ENCODE results near the gene ZNF8.
A peak's percentile ranks its signal among the peaks of the same experiment; 100 is the strongest.
"Not testable (repeated sequence)": the region's sequence is repeated elsewhere in the genome, so short reads cannot be mapped to it uniquely, and the experiment has no call there.

The ZNF8 gene

DNA sequence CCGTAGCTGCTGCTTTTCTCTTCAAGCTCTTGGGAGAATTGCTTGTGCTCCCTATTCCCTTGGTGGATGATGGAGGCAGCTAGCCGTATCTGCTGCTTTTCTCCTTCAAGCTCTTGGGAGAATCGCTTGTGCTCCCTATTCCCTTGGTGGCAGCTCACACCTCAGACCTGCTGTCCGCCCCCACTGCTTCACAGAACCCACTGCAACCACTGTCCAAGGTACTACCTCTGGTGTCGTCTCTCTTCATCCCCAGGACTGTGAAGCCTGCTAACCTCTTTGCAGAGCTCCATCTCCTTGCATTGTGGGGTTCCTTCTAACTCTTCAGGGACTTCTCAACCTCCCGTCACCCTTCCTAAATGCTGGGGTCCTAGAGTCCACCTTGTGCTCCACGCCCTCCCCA is 21.9 kb downstream of the ZNF8 start:
- no peak for DNase-seq

DNA sequence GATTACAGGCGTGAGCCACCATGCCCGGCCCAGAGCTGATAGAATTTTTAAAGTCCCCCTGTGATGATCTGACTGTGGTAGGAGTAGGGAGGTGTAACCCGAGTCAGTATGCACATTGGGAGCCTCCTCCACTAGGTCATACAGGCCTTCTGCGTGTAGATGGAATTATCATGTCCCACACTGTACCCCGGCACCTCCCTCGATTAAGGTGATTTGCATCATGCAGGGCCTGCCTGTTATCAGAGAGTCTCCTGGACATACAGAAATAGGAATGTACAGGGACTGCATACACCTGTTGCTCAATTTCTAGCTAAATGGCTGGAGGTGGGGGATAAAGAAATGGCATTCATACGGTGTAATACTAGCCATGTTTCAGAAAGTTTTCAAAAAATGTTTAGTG is 25.5 kb downstream of the ZNF8 start:
- DNase-seq = no peak

- DNase-seq = no peak
Observed at GRCh38 chr19:58304748-58305064, 26.0 kb downstream of the ZNF8 start.

GRCh38 chr19:58305065-58305931 is 26.5 kb downstream of the ZNF8 start, which contains the start of gene ERVK3-1:
TSS of gene ERVK3-1 (plus strand) at chr19:58305377. CDS start at chr19:58312169, 6,792 bp downstream.
- DNase-seq = peak; percentile 91

GRCh38 chr19:58305932-58306323 is 27.2 kb downstream of the ZNF8 start:
- no peak for DNase-seq

DNA sequence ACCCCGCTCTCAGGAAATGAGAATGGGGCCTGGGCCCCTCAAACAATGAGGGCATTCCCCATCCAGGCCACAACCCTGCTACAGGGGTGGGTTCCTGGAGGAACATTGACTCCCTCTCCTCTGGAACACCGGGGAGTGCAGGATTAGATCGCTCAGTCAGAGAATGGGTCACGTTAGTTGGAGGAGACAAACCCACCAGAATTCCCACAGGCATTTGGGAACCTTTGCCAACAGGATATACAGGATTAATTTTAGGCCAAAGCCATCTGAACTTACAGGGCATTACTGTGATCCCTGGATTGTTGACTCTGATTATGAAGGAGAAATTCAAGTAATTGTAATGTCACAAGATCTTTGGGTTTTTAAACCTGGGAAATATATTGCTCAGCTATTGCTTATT is 29.0 kb downstream of the ZNF8 start:
- no peak for DNase-seq

- not testable (repeated sequence) for DNase-seq
Observed at GRCh38 chr19:58310685-58311084, 31.9 kb downstream of the ZNF8 start.

GRCh38 chr19:58311345-58311865 is 32.6 kb downstream of the ZNF8 start:
- no peak for DNase-seq

DNA sequence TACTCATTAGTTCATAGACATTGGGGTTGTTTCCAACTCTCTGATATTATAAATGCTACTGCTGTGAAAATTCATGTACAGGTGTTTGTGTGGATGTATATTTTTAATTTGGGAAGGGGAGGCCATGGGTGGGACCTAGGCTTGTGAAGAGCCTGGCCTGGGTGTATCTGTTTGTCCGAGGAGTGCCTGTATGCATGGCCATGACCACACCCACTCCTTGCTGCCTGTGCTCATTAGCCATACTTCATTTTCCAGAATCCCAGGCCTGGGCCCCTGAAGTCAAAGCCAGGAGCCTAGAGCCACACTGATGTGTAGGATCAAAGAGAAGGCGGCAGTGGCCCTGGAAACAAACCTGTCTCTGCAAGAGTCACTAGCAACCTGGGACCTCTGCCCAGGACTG is 36.8 kb downstream of the ZNF8 start:
- no peak for DNase-seq

DNA sequence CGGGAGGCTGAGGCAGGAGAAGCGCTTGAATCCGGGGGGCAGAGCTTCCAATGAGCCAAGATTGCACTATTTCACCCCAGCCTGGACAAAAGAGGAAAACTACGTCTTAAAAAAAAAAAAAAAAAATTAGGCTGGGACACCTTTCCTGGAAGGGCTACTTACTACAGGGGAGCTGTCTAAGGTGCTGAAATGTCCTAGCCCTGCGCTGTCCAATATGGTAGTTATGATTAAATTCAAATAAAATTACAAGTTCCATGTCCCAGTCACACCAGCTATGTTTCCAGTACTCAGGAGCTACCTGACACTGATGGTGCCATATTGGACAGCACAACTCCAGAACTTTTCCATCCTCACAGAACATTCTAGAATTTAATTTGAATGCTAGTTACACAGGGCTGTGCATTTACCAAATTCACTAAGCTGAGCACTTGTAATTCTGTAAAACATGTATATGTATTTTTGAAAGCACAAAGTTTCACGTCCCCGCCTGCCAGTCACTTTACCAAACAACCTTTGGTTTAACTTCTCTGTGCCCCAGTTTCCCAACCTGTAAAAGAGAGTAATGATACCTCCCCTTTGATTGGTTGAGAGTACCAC is 38.8 kb downstream of the ZNF8 start:
- DNase-seq = no peak

GRCh38 chr19:58318297-58318696 is 39.5 kb downstream of the ZNF8 start:
- DNase-seq = no peak

DNA sequence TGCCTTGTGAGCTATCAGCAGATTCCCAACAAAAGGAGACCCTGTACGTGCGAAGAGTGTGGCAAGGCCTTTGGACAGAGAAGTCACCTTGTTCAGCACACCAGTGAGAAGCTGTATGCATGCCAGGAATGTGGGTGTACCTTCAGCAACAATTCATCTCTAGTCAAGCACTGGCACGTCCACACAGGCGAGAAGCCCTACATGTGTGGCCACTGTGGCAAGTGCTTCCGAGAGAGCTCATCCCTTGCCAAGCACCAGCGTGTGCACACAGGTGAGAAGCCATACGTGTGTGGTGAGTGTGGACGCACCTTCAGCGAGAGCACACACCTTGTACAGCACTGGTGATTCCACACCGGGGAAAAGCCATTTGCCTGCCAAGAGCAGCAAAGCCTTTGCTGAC is 40.5 kb downstream of the ZNF8 start:
- no peak for DNase-seq

DNA sequence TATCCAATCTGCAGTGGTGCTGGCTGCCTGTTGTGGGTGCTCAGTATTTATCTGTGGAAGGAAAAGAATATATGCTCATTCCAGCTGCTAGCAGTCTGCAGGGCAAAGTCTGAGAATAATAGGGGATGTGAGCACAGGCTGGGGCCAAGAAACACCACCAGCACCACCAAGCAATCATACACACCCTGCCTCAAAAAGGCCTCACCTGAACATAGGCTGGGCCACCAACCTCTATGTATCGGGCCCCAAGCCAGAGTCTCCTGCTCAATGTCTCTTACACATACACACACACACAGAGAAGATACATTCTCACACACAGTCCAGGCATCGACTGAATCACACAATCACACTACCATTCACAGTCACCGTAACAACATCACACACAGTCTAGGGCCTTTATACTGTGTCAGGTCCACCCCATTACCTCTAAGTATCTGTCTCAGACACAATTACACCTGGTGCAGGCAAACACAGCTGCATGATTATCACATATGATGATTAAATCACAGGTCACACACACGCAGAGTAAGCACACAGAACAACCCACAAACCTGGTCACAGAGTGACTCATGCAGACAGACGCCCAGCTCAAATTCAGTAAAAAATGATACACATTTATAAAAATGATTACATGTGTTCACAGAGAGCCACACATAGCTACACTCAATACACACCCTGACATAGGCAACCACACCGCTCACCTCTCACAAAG is 46.7 kb downstream of the ZNF8 start:
- no peak for DNase-seq

GRCh38 chr19:58326501-58326913 is 47.8 kb downstream of the ZNF8 start:
- DNase-seq = no peak

GRCh38 chr19:58326914-58327726 is 48.4 kb downstream of the ZNF8 start, which contains the start of gene ZSCAN22:
TSS of gene ZSCAN22 (plus strand) at chr19:58326994. CDS start at chr19:58334803, 7,809 bp downstream.
- peak; percentile 91 for DNase-seq

DNA sequence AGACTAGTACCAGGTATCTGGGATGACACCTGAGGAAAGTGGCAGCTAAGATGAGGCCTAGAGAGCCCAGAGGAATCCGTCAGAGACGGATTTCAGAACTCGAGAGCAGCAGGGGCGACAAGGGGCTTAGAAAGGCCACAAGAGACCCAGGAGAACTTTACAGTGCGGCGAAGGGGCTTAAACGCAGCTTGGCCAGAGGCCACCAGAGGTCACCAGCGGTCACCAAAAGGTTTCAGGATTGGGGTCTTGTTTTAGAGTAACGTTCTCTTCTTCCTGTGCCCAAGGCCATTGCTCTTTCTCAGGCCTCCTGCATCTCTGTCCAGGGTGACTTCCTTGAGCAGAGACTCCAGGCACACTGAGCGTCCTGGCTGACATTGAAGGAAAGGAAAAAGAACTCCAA is 50.2 kb downstream of the ZNF8 start:
- DNase-seq = no peak

DNA sequence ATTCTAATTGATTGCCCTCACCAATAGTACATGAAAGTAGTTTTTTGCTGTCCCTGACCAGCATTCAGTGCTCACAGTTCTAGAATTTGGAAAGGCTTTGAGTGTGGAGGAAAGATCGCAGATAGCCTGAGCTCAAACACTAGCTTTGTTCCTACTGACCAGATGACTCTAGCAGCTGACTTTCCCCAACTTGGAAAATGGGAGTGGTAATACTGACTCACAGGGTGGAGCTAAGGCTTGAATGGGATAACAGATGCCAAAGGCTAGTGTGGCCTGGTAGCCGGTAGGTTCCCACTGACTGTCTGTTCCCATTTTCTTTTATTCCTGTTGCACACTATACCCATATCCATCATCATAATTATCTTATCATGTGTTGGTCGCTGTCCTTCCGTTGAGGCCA is 51.7 kb downstream of the ZNF8 start:
- no peak for DNase-seq

DNA sequence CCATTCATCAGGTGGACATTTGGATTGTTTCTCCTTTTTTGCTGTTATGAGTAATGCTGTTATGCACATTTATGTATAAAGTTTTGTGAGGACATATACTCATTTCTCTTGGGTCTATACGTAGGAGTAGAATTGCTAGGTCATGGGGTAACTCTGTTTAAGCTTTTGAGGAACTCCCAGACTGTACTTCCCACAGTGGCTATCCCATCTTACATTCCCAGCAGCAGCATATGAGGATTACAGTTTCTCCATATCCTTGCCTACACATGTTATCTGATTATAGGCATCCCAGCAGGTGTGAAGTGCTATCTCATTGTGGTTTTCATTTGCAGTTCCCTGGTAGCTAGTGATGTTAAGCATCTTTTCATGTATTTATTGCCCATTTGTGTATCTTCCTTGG is 53.9 kb downstream of the ZNF8 start:
- DNase-seq = no peak

GRCh38 chr19:58334691-58335249 is 56.0 kb downstream of the ZNF8 start:
- DNase-seq = no peak

DNA sequence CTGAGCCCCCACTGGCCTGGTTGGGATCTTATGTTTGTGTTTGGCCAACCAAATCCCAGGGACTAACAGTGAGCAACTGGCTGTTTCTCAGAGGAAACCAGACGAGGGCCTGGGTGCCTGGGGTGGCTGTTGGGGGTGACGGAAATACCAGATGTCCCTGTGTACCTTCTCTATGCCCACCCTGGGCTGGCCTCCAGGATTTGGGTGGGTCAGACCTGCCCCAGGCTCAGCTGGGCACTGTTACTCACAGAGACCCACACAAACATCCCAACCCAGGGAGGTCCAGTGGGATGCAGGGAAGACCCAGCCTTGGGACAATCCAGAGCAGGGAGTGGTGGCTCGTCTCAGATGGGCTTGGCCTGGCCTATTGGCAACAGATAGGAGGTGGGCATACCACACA is 56.9 kb downstream of the ZNF8 start:
- no peak for DNase-seq

DNA sequence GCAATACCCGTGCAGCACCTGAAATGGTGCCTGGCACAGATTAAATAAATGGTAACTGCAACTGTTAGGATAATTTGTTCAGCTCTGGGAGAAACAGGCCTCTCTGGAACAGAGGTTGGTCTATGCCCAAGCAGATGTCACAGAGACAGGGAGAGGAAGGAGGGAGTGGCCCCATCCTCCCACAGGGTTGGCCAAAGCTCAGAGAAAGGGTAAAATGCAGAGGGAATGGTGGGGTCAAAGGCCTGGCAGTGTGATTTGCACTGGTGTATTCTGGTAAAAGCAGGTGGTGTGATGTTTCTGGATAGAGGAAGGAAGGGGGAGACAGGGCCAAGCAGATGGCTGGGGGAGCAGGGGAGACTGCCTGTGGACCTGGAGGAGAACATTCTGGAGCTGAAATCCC is 57.5 kb downstream of the ZNF8 start:
- DNase-seq = no peak

GRCh38 chr19:58336820-58337219 is 58.1 kb downstream of the ZNF8 start:
- no peak for DNase-seq

Measured in effector CD4-positive, alpha-beta T cell (primary cell).